Neutrophil (primary cell): ENCODE data around the gene MUC21.
"Not testable (repeated sequence)": the region's sequence is repeated elsewhere in the genome, so short reads cannot be mapped to it uniquely, and the experiment has no call there.

Source experiments
- H3K27ac ChIP-seq: fragments of 200-600 bp; sonication (generic); 2 replicates; pipeline ENCODE4 v1.5.1; 2016; ENCODE audit warnings: mild to moderate bottlenecking, moderate library complexity
- H3K27me3 ChIP-seq: fragments of 200-600 bp; sonication (generic); 2 replicates; pipeline ENCODE4 v1.6.0; 2016; ENCODE audit warnings: mild to moderate bottlenecking
- H3K36me3 ChIP-seq: fragments of 200-600 bp; sonication (generic); 2 replicates; pipeline ENCODE4 v1.5.1; 2017
- H3K4me1 ChIP-seq, 2 experiments: fragments of 200-600 bp in 1 of 2; sonication (generic) in 1 of 2; 1 replicate in 1 of 2; 2 replicates in 1 of 2; pipeline versions ENCODE4 v1.5.1 to v1.6.1; 2013 to 2016; ENCODE audit warnings: low read depth in 1 of 2, low read length in 1 of 2, mild to moderate bottlenecking in 1 of 2, moderate library complexity in 1 of 2; ENCODE audit not compliant: control insufficient read depth in 1 of 2, insufficient read depth in 1 of 2
- H3K4me3 ChIP-seq, 2 experiments: fragments of 200-600 bp in 1 of 2; sonication (generic) in 1 of 2; 1 replicate in 1 of 2; 2 replicates in 1 of 2; pipeline ENCODE4 v1.5.1; 2013 to 2016; ENCODE audit warnings: low read depth in 1 of 2, low read length in 1 of 2, mild to moderate bottlenecking in 1 of 2, moderate library complexity in 1 of 2
- H3K9me3 ChIP-seq: fragments of 200-600 bp; sonication (generic); 2 replicates; pipeline ENCODE4 v1.5.1; 2016
- CTCF ChIP-seq: fragments of 200-600 bp; sonication (generic); IDR thresholded peaks from 2 replicates; pipeline ENCODE4 v1.5.1; 2016; ENCODE audit warnings: antibody characterized with exemption

Gene MUC21

GRCh38 chr6:30990422-30991086 lies 7.0 kb downstream of the MUC21 start:
- no peak for TF ChIP-seq CTCF
- Histone ChIP-seq H3K4me1 (no peaks in the 10 kb centered on the region), H3K27me3 (peaks cover 3% of the 10 kb centered on the region), H3K9me3 (no peaks in the 10 kb centered on the region), H3K36me3 (no peaks in the 10 kb centered on the region), H3K27ac (no peak overlapping the region), H3K4me3 (no peak overlapping the region)

GRCh38 chr6:30991891-30992290 lies 8.4 kb downstream of the MUC21 start:
- TF ChIP-seq CTCF, result no peak
- Histone ChIP-seq H3K27me3 (peaks cover 3% of the 10 kb centered on the region), H3K4me1 (no peaks in the 10 kb centered on the region), H3K36me3 (no peaks in the 10 kb centered on the region), H3K9me3 (no peaks in the 10 kb centered on the region), H3K27ac (no peak overlapping the region), H3K4me3 (no peak overlapping the region)

- no peak for TF ChIP-seq CTCF
- Histone ChIP-seq H3K4me1 (no peaks in the 10 kb centered on the region), H3K36me3 (no peaks in the 10 kb centered on the region), H3K4me3 (no peak overlapping the region), H3K27me3 (peaks cover 6% of the 10 kb centered on the region), H3K27ac (no peak overlapping the region), H3K9me3 (no peaks in the 10 kb centered on the region)
Observed at GRCh38 chr6:30997301-30997700, 13.8 kb downstream of the MUC21 start.

- no peak overlapping the region for H3K4me3 ChIP-seq
Observed at GRCh38 chr6:30998785-30999184, 15.3 kb downstream of the MUC21 start.

GRCh38 chr6:31000067-31000860 lies 16.7 kb downstream of the MUC21 start:
- H3K27ac ChIP-seq, H3K9me3 ChIP-seq, H3K36me3 ChIP-seq, H3K4me1 ChIP-seq, H3K4me3 ChIP-seq, H3K27me3 ChIP-seq: not testable (repeated sequence)

More at GRCh38 chr6:30998785-30999184, 15.3 kb downstream of the MUC21 start:
- H3K36me3 ChIP-seq, result no peaks in the 10 kb centered on the region
- H3K4me1 ChIP-seq, result no peaks in the 10 kb centered on the region
- H3K27me3 ChIP-seq, result peaks cover 10% of the 10 kb centered on the region
- no peaks in the 10 kb centered on the region for H3K9me3 ChIP-seq
- no peak for TF ChIP-seq CTCF
- H3K27ac ChIP-seq, result no peak overlapping the region

GRCh38 chr6:31001281-31001888 lies 17.9 kb downstream of the MUC21 start:
- Histone ChIP-seq H3K9me3 (no peaks in the 10 kb centered on the region), H3K36me3 (no peaks in the 10 kb centered on the region), H3K27ac (no peak overlapping the region), H3K4me1 (peaks cover 0 to 4% of the 10 kb centered on the region in 2 experiments), H3K4me3 (no peak overlapping the region), H3K27me3 (peaks cover 10% of the 10 kb centered on the region)
- TF ChIP-seq CTCF, result no peak
